ENCODE results near the gene VMO1. TPM values are rescaled to one million over a fixed set of nuclear protein-coding genes. Genes with fewer than 3 reads are reported as not detected.

Gene VMO1
- total RNA-seq, 1 experiment from 2014 or later, result 0.59 TPM

GRCh38 chr17:4753392-4753791 lies 32.8 kb downstream of the VMO1 start:
- no peaks in the 10 kb centered on the region for H3K36me3 Mint-ChIP-seq (ENCODE audit: insufficient read depth, unreplicated experiment)
- no peak overlapping the region for H3K4me3 Mint-ChIP-seq (ENCODE audit: low read depth, unreplicated experiment)
- peaks cover 56% of the 10 kb centered on the region for H3K27me3 Mint-ChIP-seq (ENCODE audit: unreplicated experiment)
- no peak for DNase-seq
- no peak overlapping the region for H3K27ac Mint-ChIP-seq (ENCODE audit: unreplicated experiment)
- no peaks in the 10 kb centered on the region for H3K9me3 Mint-ChIP-seq (ENCODE audit: low read depth, unreplicated experiment)
- H3K4me1 Mint-ChIP-seq (ENCODE audit: low read depth, unreplicated experiment), result no peaks in the 10 kb centered on the region
- intact Hi-C loops (cut with micrococcal nuclease; ENCODE audit: unreplicated experiment), result no loop called here
- no TSS peak for BruUV-seq (replicated peaks)
- no peak for TF ChIP-seq CTCF (IDR thresholded peaks at IDR 0.05; ENCODE audit: unreplicated experiment)
- CTCF ChIA-PET, result interaction anchor here (0.6 kb wide), 1 partner anchor 48 kb away, joined by 4 read pairs; no protein-coding TSS in a partner anchor

GRCh38 chr17:4751932-4752331 lies 34.2 kb downstream of the VMO1 start:
- TF ChIP-seq CTCF (IDR thresholded peaks at IDR 0.05; ENCODE audit: unreplicated experiment), result no peak
- peaks cover 52% of the 10 kb centered on the region for H3K27me3 Mint-ChIP-seq (ENCODE audit: unreplicated experiment)
- H3K9me3 Mint-ChIP-seq (ENCODE audit: low read depth, unreplicated experiment), result no peaks in the 10 kb centered on the region
- no peak overlapping the region for H3K4me3 Mint-ChIP-seq (ENCODE audit: low read depth, unreplicated experiment)
- CTCF ChIA-PET, result no interaction called here
- no peaks in the 10 kb centered on the region for H3K36me3 Mint-ChIP-seq (ENCODE audit: insufficient read depth, unreplicated experiment)
- BruUV-seq (replicated peaks), result no TSS peak
- intact Hi-C loops (cut with micrococcal nuclease; ENCODE audit: unreplicated experiment), result no loop called here
- DNase-seq, result no peak
- no peak overlapping the region for H3K27ac Mint-ChIP-seq (ENCODE audit: unreplicated experiment)
- no peaks in the 10 kb centered on the region for H3K4me1 Mint-ChIP-seq (ENCODE audit: low read depth, unreplicated experiment)

- Mint-ChIP-seq H3K36me3 (ENCODE audit: insufficient read depth, unreplicated experiment) (no peaks in the 10 kb centered on the region), H3K4me1 (ENCODE audit: low read depth, unreplicated experiment) (no peaks in the 10 kb centered on the region), H3K27me3 (ENCODE audit: unreplicated experiment) (peaks cover 49% of the 10 kb centered on the region), H3K9me3 (ENCODE audit: low read depth, unreplicated experiment) (no peaks in the 10 kb centered on the region), H3K27ac (ENCODE audit: unreplicated experiment) (no peak overlapping the region), H3K4me3 (ENCODE audit: low read depth, unreplicated experiment) (no peak overlapping the region)
- no peak for DNase-seq
- BruUV-seq (replicated peaks), result no TSS peak
- no peak for TF ChIP-seq CTCF (IDR thresholded peaks at IDR 0.05; ENCODE audit: unreplicated experiment)
- intact Hi-C loops (cut with micrococcal nuclease; ENCODE audit: unreplicated experiment), result no loop called here
- CTCF ChIA-PET, result interaction anchor here (0.7 kb wide), 1 partner anchor 97 kb away, joined by 4 read pairs; no protein-coding TSS in a partner anchor
These were observed 35.6 kb downstream of the VMO1 start for GRCh38 chr17:4750606-4751005.

- Mint-ChIP-seq H3K36me3 (ENCODE audit: insufficient read depth, unreplicated experiment) (no peaks in the 10 kb centered on the region), H3K4me3 (ENCODE audit: low read depth, unreplicated experiment) (no peak overlapping the region), H3K27me3 (ENCODE audit: unreplicated experiment) (peaks cover 30% of the 10 kb centered on the region), H3K4me1 (ENCODE audit: low read depth, unreplicated experiment) (no peaks in the 10 kb centered on the region), H3K27ac (ENCODE audit: unreplicated experiment) (no peak overlapping the region), H3K9me3 (ENCODE audit: low read depth, unreplicated experiment) (no peaks in the 10 kb centered on the region)
- no peak for DNase-seq
- no TSS peak for BruUV-seq (replicated peaks)
- intact Hi-C loops (cut with micrococcal nuclease; ENCODE audit: unreplicated experiment), result no loop called here
- CTCF ChIA-PET, result no interaction called here
- TF ChIP-seq CTCF (IDR thresholded peaks at IDR 0.05; ENCODE audit: unreplicated experiment), result no peak
These were observed 37.5 kb downstream of the VMO1 start for GRCh38 chr17:4748686-4749085.
